HG03103 (cell line): ENCODE measurements around the gene CCM2L.
"Not testable (repeated sequence)": the region's sequence is repeated elsewhere in the genome, so short reads cannot be mapped to it uniquely, and the experiment has no call there.

Experiments used
- ATAC-seq: cut with Tn5 transposase; IDR thresholded peaks from one replicate; pipeline ENCODE4 v1.9.1; 2021; ENCODE audit warnings: low read depth; ENCODE audit not compliant: unreplicated experiment

CCM2L gene

DNA sequence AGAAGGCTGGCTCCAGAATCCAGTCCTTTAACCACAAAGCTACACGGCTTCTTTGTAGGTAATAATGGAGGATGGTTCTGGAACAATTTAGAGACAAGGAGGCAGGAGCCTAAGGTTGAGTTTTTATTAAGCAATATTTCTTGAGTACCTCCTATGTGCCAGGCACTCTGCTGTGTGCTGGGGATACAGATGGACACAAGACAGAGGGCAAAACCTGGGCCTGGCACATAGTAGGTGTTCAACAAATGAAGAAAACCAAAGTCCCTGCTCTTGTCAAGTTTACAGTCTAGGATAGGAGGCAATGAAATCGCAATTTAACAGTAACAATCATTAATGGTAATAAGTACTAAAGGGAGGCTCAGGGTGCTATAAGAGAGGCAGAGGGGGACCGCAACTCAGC is 17.4 kb downstream of the CCM2L start:
- no peak for ATAC-seq

DNA sequence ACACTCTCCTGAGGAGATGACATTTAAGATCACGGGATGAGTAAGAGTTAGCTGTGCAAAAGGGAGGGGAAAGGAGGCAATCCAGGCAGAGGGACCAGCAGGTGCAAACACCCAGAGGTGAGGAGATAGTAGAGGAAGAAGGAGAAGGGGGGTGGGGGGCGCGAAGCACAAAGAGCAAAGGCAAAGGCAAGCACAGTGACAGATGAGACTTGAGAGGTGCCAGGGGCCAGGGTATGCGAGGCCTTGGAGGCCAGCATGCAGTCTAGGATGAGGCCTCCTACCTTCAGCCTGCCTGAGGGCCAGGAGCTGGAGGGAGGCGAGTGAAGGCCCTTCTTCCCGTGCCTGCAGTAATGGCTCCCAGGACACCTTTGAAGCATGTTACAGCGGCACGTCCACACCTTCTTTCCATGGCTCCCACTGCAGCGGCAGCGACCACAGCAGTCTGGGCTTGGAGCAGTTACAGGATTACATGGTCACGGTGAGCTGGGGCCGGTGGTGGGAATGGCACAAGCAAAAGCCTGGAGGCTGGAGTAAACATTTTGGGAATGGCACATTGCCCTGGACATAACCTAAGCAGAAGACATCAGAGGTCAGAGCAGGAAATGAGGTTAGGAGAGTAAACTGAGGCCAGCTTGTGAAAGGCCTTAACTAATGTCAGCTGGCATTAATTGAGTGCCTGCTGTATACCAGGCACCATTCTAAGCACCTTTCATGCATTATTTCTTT is 18.6 kb downstream of the CCM2L start:
- no peak for ATAC-seq

DNA sequence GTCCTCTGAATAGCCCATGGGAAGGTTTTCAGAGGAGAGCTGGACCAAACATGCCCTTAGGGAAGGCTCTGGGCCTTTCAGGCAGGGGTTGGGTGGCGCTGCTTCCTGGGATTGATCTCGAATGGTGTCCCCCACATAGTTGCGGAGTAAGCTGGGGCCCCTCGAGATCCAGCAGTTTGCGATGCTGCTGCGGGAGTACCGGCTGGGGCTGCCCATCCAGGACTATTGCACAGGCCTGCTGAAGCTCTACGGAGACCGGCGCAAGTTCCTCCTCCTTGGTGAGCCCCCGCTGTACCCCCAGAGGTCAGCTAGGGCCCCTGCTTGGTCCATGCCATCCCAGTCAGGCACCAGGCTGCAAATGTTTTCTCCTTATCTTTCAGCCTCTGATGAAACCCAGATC is 19.3 kb downstream of the CCM2L start:
- ATAC-seq = no peak

DNA sequence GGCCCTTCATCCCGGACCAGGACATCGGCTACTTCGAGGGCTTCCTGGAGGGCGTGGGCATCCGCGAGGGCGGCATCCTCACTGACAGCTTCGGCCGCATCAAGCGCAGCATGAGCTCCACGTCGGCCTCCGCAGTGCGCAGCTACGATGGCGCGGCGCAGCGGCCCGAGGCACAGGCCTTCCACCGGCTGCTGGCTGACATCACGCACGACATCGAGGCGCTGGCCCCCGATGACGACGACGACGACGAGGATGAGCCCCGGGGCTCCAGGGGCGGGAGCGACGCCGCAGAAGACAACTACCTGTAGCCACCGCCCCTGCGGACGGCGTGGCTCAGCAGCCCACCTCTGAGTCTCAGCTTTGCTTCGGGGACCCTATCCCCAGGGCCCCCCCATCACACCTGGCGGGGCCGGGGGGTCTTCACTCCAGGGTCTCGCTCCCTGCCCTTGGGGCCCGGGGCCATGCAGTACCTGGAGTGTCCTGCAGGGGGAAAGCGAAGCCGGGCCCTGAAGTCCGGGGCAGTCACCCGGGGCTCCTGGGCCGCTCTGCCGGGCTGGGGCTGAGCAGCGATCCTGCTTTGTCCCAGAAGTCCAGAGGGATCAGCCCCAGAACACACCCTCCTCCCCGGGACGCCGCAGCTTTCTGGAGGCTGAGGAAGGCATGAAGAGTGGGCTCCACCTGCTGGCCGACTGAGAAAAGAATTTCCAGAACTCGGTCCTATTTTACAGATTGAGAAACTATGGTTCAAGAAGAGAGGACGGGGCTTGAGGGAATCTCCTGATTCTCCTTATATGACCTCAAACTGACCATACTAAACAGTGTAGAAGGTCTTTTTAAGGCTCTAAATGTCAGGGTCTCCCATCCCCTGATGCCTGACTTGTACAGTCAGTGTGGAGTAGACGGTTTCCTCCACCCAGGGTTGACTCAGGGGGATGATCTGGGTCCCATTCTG is 21.0 kb downstream of the CCM2L start:
- no peak for ATAC-seq

- ATAC-seq = no peak
These were observed 23.1 kb downstream of the CCM2L start for GRCh38 chr20:32033316-32033715.

GRCh38 chr20:32033721-32034120 is 23.5 kb downstream of the CCM2L start:
- ATAC-seq = not testable (repeated sequence)

DNA sequence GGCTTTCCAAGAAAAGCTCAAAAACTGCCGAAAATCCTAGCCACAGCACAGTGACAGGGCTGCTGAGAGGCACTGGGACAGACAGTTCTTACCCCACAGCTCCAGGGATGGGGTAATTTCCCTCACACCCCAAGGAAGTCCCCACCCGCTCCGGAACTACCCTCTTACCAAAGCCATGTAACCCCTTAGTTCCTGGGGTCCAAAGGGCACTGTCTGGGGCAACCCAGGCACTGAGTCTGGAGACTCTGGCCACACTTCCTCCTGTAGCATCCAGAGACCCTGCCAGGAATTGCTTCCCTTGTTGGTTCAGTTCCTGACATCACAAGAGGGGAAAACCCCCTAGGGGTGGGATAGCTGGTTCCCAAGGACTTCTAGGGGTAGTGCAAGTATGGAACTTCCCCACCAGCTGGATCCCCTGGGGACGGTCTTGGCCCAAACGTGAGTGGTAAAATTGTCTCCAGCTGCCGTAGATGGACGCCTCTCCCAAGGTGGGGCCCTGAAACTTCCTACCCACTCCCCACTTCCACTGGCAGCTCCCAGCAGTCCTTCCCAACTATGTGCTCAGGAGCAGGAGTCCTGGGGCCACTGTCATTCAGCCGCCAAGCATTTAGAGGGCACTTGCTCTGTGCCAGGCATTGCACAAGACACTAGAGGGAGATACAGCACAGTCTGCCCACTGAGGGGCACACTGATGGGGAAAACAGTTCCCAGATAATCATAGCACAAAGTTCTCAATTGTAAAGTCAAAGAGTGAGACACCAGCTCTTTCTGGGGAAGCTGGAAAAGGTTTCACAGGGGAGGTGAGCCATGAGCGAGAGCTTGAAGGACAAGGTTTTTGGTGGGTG is 24.6 kb downstream of the CCM2L start:
- ATAC-seq = no peak

- no peak for ATAC-seq
These were observed 25.2 kb downstream of the CCM2L start for GRCh38 chr20:32035426-32035779.

- no peak for ATAC-seq
These were observed 26.0 kb downstream of the CCM2L start for GRCh38 chr20:32036252-32036651.

- ATAC-seq = no peak
These were observed 26.7 kb downstream of the CCM2L start for GRCh38 chr20:32036716-32037485.

GRCh38 chr20:32037929-32038328 is 27.7 kb downstream of the CCM2L start:
- ATAC-seq = no peak

GRCh38 chr20:32040142-32040953 is 30.1 kb downstream of the CCM2L start:
- no peak for ATAC-seq

GRCh38 chr20:32045999-32046398 is 35.8 kb downstream of the CCM2L start:
- ATAC-seq = no peak

DNA sequence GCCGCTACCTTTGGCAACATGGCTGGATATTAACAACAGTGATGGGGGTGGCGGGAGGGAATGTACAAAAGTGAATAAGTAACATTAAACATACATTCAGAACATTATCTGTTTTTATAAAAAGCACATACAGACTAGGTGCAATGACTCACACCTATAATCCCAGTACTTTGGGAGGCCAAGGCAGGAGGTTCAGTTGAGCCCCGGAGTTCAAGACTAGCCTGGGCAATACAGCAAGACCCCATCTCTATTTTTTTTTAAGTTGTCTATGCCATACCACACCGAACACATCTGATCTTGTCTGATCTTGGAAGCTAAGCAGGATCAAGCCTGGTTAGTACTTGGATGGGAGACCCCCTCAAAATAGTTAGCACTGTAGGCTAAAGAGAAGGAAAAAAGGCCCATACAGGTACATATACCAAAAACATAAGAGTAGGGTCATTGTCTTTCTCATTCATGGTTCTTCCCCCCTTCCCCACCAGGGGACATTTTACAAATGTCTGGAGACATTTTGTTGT is 40.1 kb downstream of the CCM2L start:
- no peak for ATAC-seq

DNA sequence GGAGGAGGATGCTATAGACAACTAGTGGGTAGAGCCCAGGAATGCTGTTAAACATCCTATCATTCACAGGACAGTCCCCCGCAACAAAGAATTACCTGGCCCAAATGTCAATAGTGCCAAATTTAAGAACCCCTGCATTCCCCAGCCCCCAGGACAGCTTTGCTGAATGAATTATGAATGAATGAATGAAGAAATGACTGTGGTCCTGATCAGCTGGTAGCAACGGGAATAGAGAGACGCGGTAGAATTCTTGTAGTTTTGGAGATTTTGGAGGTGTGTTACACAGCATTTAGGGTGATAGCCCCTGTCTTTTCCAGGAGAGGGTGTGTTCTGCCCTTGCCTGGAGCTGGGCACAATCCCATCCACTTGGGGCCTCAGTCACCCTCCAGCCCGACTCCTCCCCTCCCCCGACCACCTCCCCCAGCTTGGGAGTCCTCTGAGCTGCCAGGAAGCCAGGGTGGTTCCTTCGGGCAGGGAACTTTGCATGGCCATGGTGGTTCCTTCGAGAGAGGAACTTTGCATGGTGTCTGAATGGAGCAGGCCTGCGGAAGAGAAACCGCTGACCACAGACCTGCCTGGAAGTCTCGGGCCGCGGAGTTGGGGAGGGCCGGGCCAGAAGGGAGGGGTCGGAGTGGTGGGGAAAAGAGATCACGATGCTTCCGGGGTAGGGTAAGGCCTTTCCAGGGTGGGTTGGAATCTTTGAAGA is 40.8 kb downstream of the CCM2L start:
- no peak for ATAC-seq

- no peak for ATAC-seq
These were observed 41.5 kb downstream of the CCM2L start for GRCh38 chr20:32051720-32052089.

- no peak for ATAC-seq
These were observed 42.0 kb downstream of the CCM2L start, which contains the start of gene HCK for GRCh38 chr20:32052090-32052777. TSS of gene HCK (plus strand) at chr20:32052242.

GRCh38 chr20:32052778-32053362 is 42.6 kb downstream of the CCM2L start:
- no peak for ATAC-seq
